ENCODE results near the gene CLIC3. TPM values are rescaled to one million over a fixed set of nuclear protein-coding genes. Genes with fewer than 3 reads are reported as not detected.

Gene CLIC3
- total RNA-seq, 3 donors from 2014 or later (not counting 1 experiment from before 2014, with no cell fraction given): 144 to 286 (median 161) TPM

- Mint-ChIP-seq H3K4me3 (no peak overlapping the region), H3K27me3 (ENCODE audit: low read depth in 2 of 2) (no peaks in the 10 kb centered on the region), H3K9me3 (no peaks in the 10 kb centered on the region), H3K4me1 (peaks cover 0 to 3% of the 10 kb centered on the region in 2 donors), H3K27ac (no peak overlapping the region), H3K36me3 (no peaks in the 10 kb centered on the region)
- no peaks in the 10 kb centered on the region for H3K4me1 ChIP-seq (ENCODE audit: control insufficient read depth, insufficient read depth, low read length)
- H3K27me3 ChIP-seq (ENCODE audit: control insufficient read depth, insufficient read depth, low read length): no peaks in the 10 kb centered on the region
- no peak for TF ChIP-seq CTCF (IDR thresholded peaks at IDR 0.05)
- 98% methylated on average over 25 of the region's 25 CpGs for WGBS (ENCODE audit: insufficient coverage)
- H3K27ac ChIP-seq (ENCODE audit: low read length): no peak overlapping the region
- no peak for ATAC-seq
- no peaks in the 10 kb centered on the region for H3K9me3 ChIP-seq (ENCODE audit: control insufficient read depth, insufficient read depth, low read length)
- H3K36me3 ChIP-seq (ENCODE audit: control insufficient read depth, insufficient read depth, low read length): peaks cover 78% of the 10 kb centered on the region
- no peak overlapping the region for H3K4me3 ChIP-seq (ENCODE audit: low read length)
- intact Hi-C loops (cut with micrococcal nuclease): no loop called here
- DNase-seq: no peak
Measured at GRCh38 chr9:137015540-137015930, 19.2 kb upstream of the CLIC3 start.

- Mint-ChIP-seq H3K36me3 (no peaks in the 10 kb centered on the region), H3K27ac (no peak overlapping the region), H3K4me3 (no peak overlapping the region), H3K9me3 (no peaks in the 10 kb centered on the region), H3K27me3 (ENCODE audit: low read depth in 2 of 2) (no peaks in the 10 kb centered on the region), H3K4me1 (peaks cover 0 to 3% of the 10 kb centered on the region in 2 donors)
- no peaks in the 10 kb centered on the region for H3K9me3 ChIP-seq (ENCODE audit: control insufficient read depth, insufficient read depth, low read length)
- H3K4me1 ChIP-seq (ENCODE audit: control insufficient read depth, insufficient read depth, low read length): no peaks in the 10 kb centered on the region
- no peak for ATAC-seq
- no peak for TF ChIP-seq CTCF (IDR thresholded peaks at IDR 0.05)
- peaks cover 73% of the 10 kb centered on the region for H3K36me3 ChIP-seq (ENCODE audit: control insufficient read depth, insufficient read depth, low read length)
- no peaks in the 10 kb centered on the region for H3K27me3 ChIP-seq (ENCODE audit: control insufficient read depth, insufficient read depth, low read length)
- intact Hi-C loops (cut with micrococcal nuclease): no loop called here
- WGBS (ENCODE audit: insufficient coverage): 96% methylated on average over 36 of the region's 36 CpGs
- H3K4me3 ChIP-seq (ENCODE audit: low read length): no peak overlapping the region
- no peak for DNase-seq
- H3K27ac ChIP-seq (ENCODE audit: low read length): no peak overlapping the region
Measured at GRCh38 chr9:137014776-137015539, 18.6 kb upstream of the CLIC3 start.

GRCh38 chr9:137014166-137014565, 17.8 kb upstream of the CLIC3 start:
- no peaks in the 10 kb centered on the region for H3K4me1 ChIP-seq (ENCODE audit: control insufficient read depth, insufficient read depth, low read length)
- no peak overlapping the region for H3K27ac Mint-ChIP-seq
- ATAC-seq (no peak), DNase-seq (no peak)
- H3K36me3 ChIP-seq (ENCODE audit: control insufficient read depth, insufficient read depth, low read length): peaks cover 75% of the 10 kb centered on the region
- H3K9me3 Mint-ChIP-seq: no peaks in the 10 kb centered on the region
- H3K4me3 ChIP-seq (ENCODE audit: low read length): no peak overlapping the region
- 89% methylated on average over 23 of the region's 23 CpGs for WGBS (ENCODE audit: insufficient coverage)
- H3K27me3 ChIP-seq (ENCODE audit: control insufficient read depth, insufficient read depth, low read length): no peaks in the 10 kb centered on the region
- no peaks in the 10 kb centered on the region for H3K9me3 ChIP-seq (ENCODE audit: control insufficient read depth, insufficient read depth, low read length)
- no peak overlapping the region for H3K27ac ChIP-seq (ENCODE audit: low read length)
- no peaks in the 10 kb centered on the region for H3K36me3 Mint-ChIP-seq
- H3K27me3 Mint-ChIP-seq (ENCODE audit: low read depth in 2 of 2): no peaks in the 10 kb centered on the region
- H3K4me3 Mint-ChIP-seq: no peak overlapping the region
- intact Hi-C loops (cut with micrococcal nuclease): no loop called here
- H3K4me1 Mint-ChIP-seq: peaks cover 0 to 3% of the 10 kb centered on the region in 2 donors
- TF ChIP-seq CTCF (IDR thresholded peaks at IDR 0.05): no peak

- Mint-ChIP-seq H3K9me3 (no peaks in the 10 kb centered on the region), H3K36me3 (no peaks in the 10 kb centered on the region), H3K27me3 (ENCODE audit: low read depth in 2 of 2) (no peaks in the 10 kb centered on the region), H3K27ac (no peak overlapping the region), H3K4me3 (no peak overlapping the region), H3K4me1 (peaks cover 0 to 3% of the 10 kb centered on the region in 2 donors)
- no peaks in the 10 kb centered on the region for H3K4me1 ChIP-seq (ENCODE audit: control insufficient read depth, insufficient read depth, low read length)
- H3K27me3 ChIP-seq (ENCODE audit: control insufficient read depth, insufficient read depth, low read length): no peaks in the 10 kb centered on the region
- no peak overlapping the region for H3K27ac ChIP-seq (ENCODE audit: low read length)
- H3K4me3 ChIP-seq (ENCODE audit: low read length): no peak overlapping the region
- intact Hi-C loops (cut with micrococcal nuclease): no loop called here
- DNase-seq (no peak), ATAC-seq (no peak)
- no peaks in the 10 kb centered on the region for H3K9me3 ChIP-seq (ENCODE audit: control insufficient read depth, insufficient read depth, low read length)
- peaks cover 70% of the 10 kb centered on the region for H3K36me3 ChIP-seq (ENCODE audit: control insufficient read depth, insufficient read depth, low read length)
- WGBS (ENCODE audit: insufficient coverage): 99% methylated on average over 17 of the region's 20 CpGs
- no peak for TF ChIP-seq CTCF (IDR thresholded peaks at IDR 0.05)
Measured at GRCh38 chr9:137013571-137013940, 17.2 kb upstream of the CLIC3 start.
